ENCODE data around the gene KRT2.

Gene KRT2

DNA sequence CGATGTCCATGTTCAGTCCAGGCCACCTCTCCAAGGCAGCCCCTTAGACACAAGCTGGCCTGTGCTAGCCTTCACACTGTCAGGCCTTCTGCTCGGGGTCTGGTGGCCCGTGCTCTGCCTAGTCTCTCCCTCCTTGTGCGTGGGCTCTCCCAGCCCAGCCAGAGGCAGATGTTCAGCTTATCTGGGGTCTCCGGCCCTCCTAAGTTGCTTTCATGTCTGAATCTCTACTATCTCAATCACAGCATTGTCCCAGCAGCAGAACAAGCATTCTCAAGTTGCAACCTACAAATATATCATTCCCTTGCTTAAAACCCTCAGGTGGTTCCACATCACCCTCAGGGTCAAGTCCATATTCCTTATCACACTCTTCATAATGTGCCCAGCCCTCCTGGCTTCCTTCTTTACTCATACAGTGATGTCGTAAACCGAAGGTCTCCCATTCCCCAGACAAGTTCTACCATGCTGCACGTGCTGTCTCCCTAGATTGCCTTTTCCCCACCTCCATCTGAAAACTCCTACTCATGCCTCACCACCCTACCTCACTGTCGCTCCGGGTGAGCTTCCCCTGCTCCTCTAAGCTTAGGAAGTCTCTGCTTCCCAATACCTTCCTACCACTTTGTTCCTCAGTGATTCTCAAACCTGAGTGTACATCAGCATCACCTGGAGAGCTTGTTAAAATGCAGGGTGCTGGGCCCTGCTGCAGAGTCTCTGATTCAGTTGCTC, 35.2 kb downstream of the KRT2 start:
- no peak for ATAC-seq
- no peak for TF ChIP-seq ZC3H10 (CRISPR knock-in tag; IDR thresholded peaks at IDR 0.05)
- peak; percentile 55; the same call in 1 of the 2 replicates for TF ChIP-seq ZFP3 (CRISPR knock-in tag; IDR thresholded peaks at IDR 0.05)
- no peak for TF ChIP-seq ESRRG (CRISPR knock-in tag; IDR thresholded peaks at IDR 0.05)

DNA sequence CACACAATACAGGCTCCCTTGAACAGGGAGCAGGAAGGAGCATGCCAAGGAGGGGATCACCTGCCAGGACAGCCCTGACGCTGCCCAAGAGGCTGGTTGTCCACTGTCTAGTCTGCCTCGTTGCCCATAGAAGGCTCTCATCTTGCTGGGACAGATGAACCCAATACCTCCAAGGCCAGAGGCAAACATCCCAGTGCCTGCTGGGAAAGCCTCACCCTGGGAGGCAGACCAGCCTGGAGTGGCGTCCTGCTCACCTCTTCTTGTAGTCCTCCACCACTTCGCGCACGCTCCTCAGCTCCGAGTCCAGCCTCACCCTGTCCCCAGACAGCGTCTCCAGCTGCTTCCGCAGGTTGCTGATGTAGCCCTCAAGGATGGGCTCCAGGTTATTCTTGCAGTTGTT, 36.1 kb downstream of the KRT2 start:
- ATAC-seq = no peak
- TF ChIP-seq BACH2 (CRISPR knock-in tag; IDR thresholded peaks at IDR 0.05; ENCODE audit: borderline replicate concordance) (no peak), ISL1 (CRISPR knock-in tag; IDR thresholded peaks at IDR 0.05) (no peak)
- TF ChIP-seq, protein P1, sequence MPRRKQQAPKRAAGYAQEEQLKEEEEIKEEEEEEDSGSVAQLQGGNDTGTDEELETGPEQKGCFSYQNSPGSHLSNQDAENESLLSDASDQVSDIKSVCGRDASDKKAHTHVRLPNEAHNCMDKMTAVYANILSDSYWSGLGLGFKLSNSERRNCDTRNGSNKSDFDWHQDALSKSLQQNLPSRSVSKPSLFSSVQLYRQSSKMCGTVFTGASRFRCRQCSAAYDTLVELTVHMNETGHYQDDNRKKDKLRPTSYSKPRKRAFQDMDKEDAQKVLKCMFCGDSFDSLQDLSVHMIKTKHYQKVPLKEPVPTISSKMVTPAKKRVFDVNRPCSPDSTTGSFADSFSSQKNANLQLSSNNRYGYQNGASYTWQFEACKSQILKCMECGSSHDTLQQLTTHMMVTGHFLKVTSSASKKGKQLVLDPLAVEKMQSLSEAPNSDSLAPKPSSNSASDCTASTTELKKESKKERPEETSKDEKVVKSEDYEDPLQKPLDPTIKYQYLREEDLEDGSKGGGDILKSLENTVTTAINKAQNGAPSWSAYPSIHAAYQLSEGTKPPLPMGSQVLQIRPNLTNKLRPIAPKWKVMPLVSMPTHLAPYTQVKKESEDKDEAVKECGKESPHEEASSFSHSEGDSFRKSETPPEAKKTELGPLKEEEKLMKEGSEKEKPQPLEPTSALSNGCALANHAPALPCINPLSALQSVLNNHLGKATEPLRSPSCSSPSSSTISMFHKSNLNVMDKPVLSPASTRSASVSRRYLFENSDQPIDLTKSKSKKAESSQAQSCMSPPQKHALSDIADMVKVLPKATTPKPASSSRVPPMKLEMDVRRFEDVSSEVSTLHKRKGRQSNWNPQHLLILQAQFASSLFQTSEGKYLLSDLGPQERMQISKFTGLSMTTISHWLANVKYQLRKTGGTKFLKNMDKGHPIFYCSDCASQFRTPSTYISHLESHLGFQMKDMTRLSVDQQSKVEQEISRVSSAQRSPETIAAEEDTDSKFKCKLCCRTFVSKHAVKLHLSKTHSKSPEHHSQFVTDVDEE (CRISPR knock-in tag; IDR thresholded peaks at IDR 0.05) = no peak

DNA sequence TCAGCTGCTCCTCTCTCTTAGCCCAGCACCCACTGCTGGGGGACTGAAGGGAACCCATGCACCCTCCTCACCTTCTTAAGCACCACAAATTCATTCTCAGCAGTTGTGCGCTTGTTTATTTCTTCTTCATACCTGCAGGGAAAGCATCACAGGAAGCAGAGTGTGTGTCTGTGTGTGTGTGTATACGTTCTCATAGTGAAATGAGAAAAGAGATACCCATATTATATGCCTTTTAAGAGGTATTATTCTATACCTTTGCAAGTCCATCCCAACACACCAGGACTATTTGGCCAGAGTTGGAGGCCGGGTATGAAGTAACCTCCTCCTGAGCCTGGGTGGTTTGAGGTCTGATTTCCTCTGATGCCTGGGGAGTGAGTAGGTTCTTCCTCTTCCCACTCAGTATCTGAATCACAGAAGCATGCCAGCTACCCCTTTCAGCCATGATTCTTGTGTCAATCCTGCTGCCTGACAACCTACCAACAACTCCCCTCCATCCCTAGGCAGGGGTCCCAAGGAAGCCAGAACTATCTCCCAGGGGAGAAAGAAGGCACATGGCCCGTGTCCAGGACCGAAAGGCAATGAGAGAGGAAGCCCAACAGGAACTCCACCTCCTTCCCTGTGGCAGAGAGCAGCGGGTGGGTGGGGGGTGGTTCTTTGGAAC, 36.7 kb downstream of the KRT2 start:
- no peak for ATAC-seq
- no peak for TF ChIP-seq TOX (CRISPR knock-in tag; IDR thresholded peaks at IDR 0.05; ENCODE audit: borderline replicate concordance)
- no peak for TF ChIP-seq GLIS3 (CRISPR knock-in tag; IDR thresholded peaks at IDR 0.05)
- TF ChIP-seq, protein P2, sequence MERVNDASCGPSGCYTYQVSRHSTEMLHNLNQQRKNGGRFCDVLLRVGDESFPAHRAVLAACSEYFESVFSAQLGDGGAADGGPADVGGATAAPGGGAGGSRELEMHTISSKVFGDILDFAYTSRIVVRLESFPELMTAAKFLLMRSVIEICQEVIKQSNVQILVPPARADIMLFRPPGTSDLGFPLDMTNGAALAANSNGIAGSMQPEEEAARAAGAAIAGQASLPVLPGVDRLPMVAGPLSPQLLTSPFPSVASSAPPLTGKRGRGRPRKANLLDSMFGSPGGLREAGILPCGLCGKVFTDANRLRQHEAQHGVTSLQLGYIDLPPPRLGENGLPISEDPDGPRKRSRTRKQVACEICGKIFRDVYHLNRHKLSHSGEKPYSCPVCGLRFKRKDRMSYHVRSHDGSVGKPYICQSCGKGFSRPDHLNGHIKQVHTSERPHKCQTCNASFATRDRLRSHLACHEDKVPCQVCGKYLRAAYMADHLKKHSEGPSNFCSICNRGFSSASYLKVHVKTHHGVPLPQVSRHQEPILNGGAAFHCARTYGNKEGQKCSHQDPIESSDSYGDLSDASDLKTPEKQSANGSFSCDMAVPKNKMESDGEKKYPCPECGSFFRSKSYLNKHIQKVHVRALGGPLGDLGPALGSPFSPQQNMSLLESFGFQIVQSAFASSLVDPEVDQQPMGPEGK (CRISPR knock-in tag; IDR thresholded peaks at IDR 0.05; ENCODE audit: borderline replicate concordance) = no peak
- TF ChIP-seq, protein P3, sequence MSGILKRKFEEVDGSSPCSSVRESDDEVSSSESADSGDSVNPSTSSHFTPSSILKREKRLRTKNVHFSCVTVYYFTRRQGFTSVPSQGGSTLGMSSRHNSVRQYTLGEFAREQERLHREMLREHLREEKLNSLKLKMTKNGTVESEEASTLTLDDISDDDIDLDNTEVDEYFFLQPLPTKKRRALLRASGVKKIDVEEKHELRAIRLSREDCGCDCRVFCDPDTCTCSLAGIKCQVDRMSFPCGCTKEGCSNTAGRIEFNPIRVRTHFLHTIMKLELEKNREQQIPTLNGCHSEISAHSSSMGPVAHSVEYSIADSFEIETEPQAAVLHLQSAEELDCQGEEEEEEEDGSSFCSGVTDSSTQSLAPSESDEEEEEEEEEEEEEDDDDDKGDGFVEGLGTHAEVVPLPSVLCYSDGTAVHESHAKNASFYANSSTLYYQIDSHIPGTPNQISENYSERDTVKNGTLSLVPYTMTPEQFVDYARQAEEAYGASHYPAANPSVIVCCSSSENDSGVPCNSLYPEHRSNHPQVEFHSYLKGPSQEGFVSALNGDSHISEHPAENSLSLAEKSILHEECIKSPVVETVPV (CRISPR knock-in tag; IDR thresholded peaks at IDR 0.05) = no peak
- TF ChIP-seq TCF4 (CRISPR knock-in tag; IDR thresholded peaks at IDR 0.05; ENCODE audit: borderline replicate concordance) = no peak
- TF ChIP-seq, protein P4, sequence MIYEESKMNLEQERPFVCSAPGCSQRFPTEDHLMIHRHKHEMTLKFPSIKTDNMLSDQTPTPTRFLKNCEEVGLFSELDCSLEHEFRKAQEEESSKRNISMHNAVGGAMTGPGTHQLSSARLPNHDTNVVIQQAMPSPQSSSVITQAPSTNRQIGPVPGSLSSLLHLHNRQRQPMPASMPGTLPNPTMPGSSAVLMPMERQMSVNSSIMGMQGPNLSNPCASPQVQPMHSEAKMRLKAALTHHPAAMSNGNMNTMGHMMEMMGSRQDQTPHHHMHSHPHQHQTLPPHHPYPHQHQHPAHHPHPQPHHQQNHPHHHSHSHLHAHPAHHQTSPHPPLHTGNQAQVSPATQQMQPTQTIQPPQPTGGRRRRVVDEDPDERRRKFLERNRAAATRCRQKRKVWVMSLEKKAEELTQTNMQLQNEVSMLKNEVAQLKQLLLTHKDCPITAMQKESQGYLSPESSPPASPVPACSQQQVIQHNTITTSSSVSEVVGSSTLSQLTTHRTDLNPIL (CRISPR knock-in tag; IDR thresholded peaks at IDR 0.05; ENCODE audit: low read depth) = no peak

DNA sequence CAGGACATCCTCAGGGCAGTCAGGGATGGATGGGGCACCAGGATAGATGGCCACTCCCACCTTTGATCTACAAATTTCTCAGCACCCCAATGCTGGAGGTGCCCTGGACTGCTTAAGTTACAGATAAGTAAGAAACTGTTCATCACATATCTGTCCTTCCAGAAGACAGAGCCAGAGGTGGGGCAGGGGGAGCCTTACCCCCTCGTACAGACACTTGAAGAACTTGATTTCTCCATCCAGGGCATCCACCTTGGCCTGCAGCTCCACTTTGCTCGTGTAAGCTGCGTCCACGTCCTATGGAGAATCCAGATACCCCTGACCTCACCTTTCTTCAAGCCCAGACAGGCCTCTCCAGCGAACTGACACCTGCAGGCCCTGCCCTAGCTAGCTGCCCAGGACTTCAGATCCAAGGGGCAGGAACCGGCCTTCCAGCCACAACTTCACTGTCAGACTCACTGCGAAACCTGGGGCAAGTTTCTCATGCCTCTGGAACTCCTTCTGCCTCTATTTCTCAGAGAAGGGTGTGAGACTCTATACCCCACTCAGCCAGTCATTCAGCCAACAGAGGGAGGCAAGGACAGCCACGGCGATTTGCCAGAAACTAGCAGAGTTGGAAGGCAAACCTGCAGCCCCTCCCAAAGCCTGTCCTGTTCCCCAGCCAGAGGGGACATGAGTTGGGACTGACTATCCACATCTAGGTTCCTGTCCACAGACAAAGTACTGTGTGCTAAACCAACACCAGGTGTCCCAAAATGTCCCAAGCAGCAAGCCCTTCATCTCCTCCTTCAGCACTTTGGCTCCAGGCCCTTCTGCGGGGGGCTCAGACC, 37.4 kb downstream of the KRT2 start:
- TF ChIP-seq ZFP3 (CRISPR knock-in tag; IDR thresholded peaks at IDR 0.05) (no peak), BACH2 (CRISPR knock-in tag; IDR thresholded peaks at IDR 0.05; ENCODE audit: borderline replicate concordance) (no peak), GLIS3 (CRISPR knock-in tag; IDR thresholded peaks at IDR 0.05) (no peak)
- ATAC-seq = no peak

DNA sequence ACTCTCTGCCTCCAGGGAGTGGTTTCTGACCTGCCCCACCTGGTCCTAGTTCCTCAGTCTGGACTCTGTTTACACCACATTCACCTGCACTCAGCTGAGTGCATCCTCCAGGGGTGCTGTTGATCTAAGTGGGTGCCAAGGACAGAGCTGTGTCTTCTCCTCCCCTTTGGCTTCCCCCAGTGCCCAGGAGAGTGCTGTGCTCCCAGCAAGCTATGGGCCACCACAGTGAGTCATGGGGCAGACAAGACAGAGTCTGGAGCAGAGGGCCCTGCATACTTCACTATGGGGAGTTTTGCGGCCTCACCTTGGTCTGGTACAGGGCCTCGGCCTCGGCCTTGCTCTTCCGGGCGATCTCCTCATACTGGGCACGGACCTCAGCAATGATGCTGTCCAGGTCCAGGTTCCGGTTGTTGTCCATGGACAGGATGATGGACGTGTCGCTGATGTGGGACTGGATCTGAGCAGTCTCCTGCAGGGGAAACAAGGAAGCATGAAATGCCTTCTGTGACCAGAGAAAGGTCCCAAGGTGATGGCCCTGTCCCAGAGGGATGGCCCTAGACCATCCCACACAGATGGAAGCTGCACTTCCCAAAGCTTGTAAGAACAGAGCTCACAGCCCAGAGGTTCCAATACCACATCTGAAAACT, 38.5 kb downstream of the KRT2 start:
- no peak for ATAC-seq
- no peak for TF ChIP-seq ZC3H10 (CRISPR knock-in tag; IDR thresholded peaks at IDR 0.05)
- TF ChIP-seq ZNF70 (CRISPR knock-in tag; IDR thresholded peaks at IDR 0.05) = no peak
- no peak for TF ChIP-seq ZFP3 (CRISPR knock-in tag; IDR thresholded peaks at IDR 0.05)
- TF ChIP-seq OSR1 (CRISPR knock-in tag; IDR thresholded peaks at IDR 0.05) = no peak
- TF ChIP-seq, protein P5, sequence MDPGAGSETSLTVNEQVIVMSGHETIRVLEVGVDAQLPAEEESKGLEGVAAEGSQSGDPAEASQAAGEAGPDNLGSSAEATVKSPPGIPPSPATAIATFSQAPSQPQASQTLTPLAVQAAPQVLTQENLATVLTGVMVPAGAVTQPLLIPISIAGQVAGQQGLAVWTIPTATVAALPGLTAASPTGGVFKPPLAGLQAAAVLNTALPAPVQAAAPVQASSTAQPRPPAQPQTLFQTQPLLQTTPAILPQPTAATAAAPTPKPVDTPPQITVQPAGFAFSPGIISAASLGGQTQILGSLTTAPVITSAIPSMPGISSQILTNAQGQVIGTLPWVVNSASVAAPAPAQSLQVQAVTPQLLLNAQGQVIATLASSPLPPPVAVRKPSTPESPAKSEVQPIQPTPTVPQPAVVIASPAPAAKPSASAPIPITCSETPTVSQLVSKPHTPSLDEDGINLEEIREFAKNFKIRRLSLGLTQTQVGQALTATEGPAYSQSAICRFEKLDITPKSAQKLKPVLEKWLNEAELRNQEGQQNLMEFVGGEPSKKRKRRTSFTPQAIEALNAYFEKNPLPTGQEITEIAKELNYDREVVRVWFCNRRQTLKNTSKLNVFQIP (CRISPR knock-in tag; IDR thresholded peaks at IDR 0.05; ENCODE audit: borderline replicate concordance, low read depth) = no peak
- TF ChIP-seq, protein P3 (CRISPR knock-in tag; IDR thresholded peaks at IDR 0.05) = no peak
- TF ChIP-seq CSDC2 (CRISPR knock-in tag; IDR thresholded peaks at IDR 0.05) = no peak
- TF ChIP-seq ZNF565 (CRISPR knock-in tag; conservative IDR thresholded peaks at IDR 0.05; ENCODE audit: low read depth) = no peak
- TF ChIP-seq ARNTL (CRISPR knock-in tag; IDR thresholded peaks at IDR 0.05; ENCODE audit: borderline replicate concordance, low read depth) = no peak
- no peak for TF ChIP-seq SNAI2 (CRISPR knock-in tag; IDR thresholded peaks at IDR 0.05)
